Iris pigment epithelial cell (primary cell): ENCODE measurements around the gene HTRA3.
"Not testable (repeated sequence)": the region's sequence is repeated elsewhere in the genome, so short reads cannot be mapped to it uniquely, and the experiment has no call there.

Experiments used
- DNase-seq: peaks from one replicate; pipeline ENCODE4 v3.0.0-alpha.2; 2011; ENCODE audit warnings: low read depth

HTRA3 gene

GRCh38 chr4:8343262-8343966, 73.9 kb downstream of the HTRA3 start:
- DNase-seq, result no peak

- no peak for DNase-seq
Measured at GRCh38 chr4:8343967-8344331, 74.4 kb downstream of the HTRA3 start.

- DNase-seq, result no peak
Measured at GRCh38 chr4:8344377-8344776, 74.8 kb downstream of the HTRA3 start.

- no peak for DNase-seq
Measured at GRCh38 chr4:8345053-8345945, 75.7 kb downstream of the HTRA3 start.

- no peak for DNase-seq
Measured at GRCh38 chr4:8345946-8346814, 76.6 kb downstream of the HTRA3 start.

GRCh38 chr4:8346838-8347605, 77.5 kb downstream of the HTRA3 start:
- no peak for DNase-seq

- no peak for DNase-seq
Measured at GRCh38 chr4:8347660-8348059, 78.1 kb downstream of the HTRA3 start.

- no peak for DNase-seq
Measured at GRCh38 chr4:8348071-8348470, 78.5 kb downstream of the HTRA3 start.

GRCh38 chr4:8349236-8349635, 79.7 kb downstream of the HTRA3 start:
- not testable (repeated sequence) for DNase-seq

GRCh38 chr4:8349664-8350236, 80.2 kb downstream of the HTRA3 start:
- no peak for DNase-seq

- no peak for DNase-seq
Measured at GRCh38 chr4:8350352-8350751, 80.8 kb downstream of the HTRA3 start.

GRCh38 chr4:8350841-8351461, 81.4 kb downstream of the HTRA3 start:
- no peak for DNase-seq

GRCh38 chr4:8351931-8352367, 82.4 kb downstream of the HTRA3 start:
- peak; percentile 55 for DNase-seq

- no peak for DNase-seq
Measured at GRCh38 chr4:8352368-8353157, 83.0 kb downstream of the HTRA3 start.

- DNase-seq, result no peak
Measured at GRCh38 chr4:8353158-8353669, 83.7 kb downstream of the HTRA3 start.

- DNase-seq, result peak; percentile 27
Measured at GRCh38 chr4:8353912-8354453, 84.4 kb downstream of the HTRA3 start.

GRCh38 chr4:8355306-8355705, 85.8 kb downstream of the HTRA3 start:
- DNase-seq, result no peak

GRCh38 chr4:8355864-8356565, 86.5 kb downstream of the HTRA3 start:
- peak; percentile 60 for DNase-seq
